B cell (primary cell): ENCODE measurements around the gene OBP2B.

ENCODE experiments used
- CTCF ChIP-seq: fragments of 200-600 bp; IDR thresholded peaks from one replicate; pipeline ENCODE4 v1.8.0; 2022; ENCODE audit warnings: antibody characterized with exemption, mild to moderate bottlenecking
- EZH2 ChIP-seq: IDR thresholded peaks from 2 replicates; pipeline ENCODE4 v1.6.1; 2012; ENCODE audit warnings: borderline replicate concordance, low read depth, mild to moderate bottlenecking, moderate library complexity, low read length; ENCODE audit not compliant: insufficient read depth, poor library complexity, severe bottlenecking

- TF ChIP-seq CTCF (no peak), EZH2 (no peak)
Measured at GRCh38 chr9:133256686-133257091, 47.6 kb upstream of the OBP2B start.
